ENCODE results near the gene SHISAL1. TPM values are rescaled to one million over a fixed set of nuclear protein-coding genes. Genes with fewer than 3 reads are reported as not detected.

Gene SHISAL1
- total RNA-seq, 4 donors from 2014 or later: 6.6 to 20.4 (median 12.4) TPM

GRCh38 chr22:44313385-44314006 is 745 bp upstream of the SHISAL1 start:
- TF ChIP-seq, protein P1, sequence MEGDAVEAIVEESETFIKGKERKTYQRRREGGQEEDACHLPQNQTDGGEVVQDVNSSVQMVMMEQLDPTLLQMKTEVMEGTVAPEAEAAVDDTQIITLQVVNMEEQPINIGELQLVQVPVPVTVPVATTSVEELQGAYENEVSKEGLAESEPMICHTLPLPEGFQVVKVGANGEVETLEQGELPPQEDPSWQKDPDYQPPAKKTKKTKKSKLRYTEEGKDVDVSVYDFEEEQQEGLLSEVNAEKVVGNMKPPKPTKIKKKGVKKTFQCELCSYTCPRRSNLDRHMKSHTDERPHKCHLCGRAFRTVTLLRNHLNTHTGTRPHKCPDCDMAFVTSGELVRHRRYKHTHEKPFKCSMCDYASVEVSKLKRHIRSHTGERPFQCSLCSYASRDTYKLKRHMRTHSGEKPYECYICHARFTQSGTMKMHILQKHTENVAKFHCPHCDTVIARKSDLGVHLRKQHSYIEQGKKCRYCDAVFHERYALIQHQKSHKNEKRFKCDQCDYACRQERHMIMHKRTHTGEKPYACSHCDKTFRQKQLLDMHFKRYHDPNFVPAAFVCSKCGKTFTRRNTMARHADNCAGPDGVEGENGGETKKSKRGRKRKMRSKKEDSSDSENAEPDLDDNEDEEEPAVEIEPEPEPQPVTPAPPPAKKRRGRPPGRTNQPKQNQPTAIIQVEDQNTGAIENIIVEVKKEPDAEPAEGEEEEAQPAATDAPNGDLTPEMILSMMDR (IDR thresholded peaks at IDR 0.05): no peak
- no peak for TF ChIP-seq EP300 (IDR thresholded peaks at IDR 0.05)
- no peak for TF ChIP-seq POLR2A (IDR thresholded peaks at IDR 0.05; ENCODE audit: low read depth)
- no peak for TF ChIP-seq POLR2AphosphoS5 (IDR thresholded peaks at IDR 0.05)
- peaks cover 5 to 66% (median 54%) of the 10 kb centered on the region in 4 donors for H3K4me1 ChIP-seq
- no peak for DNase-seq (ENCODE audit: extremely low spot score)
- peak overlapping the region; percentile 70 to 89 (median 82) for H3K27ac ChIP-seq (replicated peaks in 1 of 4)
- intact Hi-C loops (cut with DNase I): no loop called here
- H3K4me3 ChIP-seq: peak overlapping the region in 3 of 4 donors; percentile 9 to 33 (median 31)
- no peaks in the 10 kb centered on the region for H3K9me3 ChIP-seq
- H3K36me3 ChIP-seq: no peaks in the 10 kb centered on the region
- 69% methylated on average over 6 of the region's 16 CpGs for WGBS
- H3K27me3 ChIP-seq: no peaks in the 10 kb centered on the region

GRCh38 chr22:44311855-44312170 is 938 bp downstream of the SHISAL1 start:
- no peaks in the 10 kb centered on the region for H3K36me3 ChIP-seq
- no peak overlapping the region for H3K4me3 ChIP-seq
- H3K4me1 ChIP-seq: peaks cover 15 to 83% (median 71%) of the 10 kb centered on the region in 4 donors
- WGBS: 38% methylated on average over 3 of the region's 3 CpGs
- TF ChIP-seq EP300 (IDR thresholded peaks at IDR 0.05) (no peak), POLR2AphosphoS5 (IDR thresholded peaks at IDR 0.05) (peak; percentile 25 to 38), POLR2A (IDR thresholded peaks at IDR 0.05; ENCODE audit: low read depth) (no peak)
- TF ChIP-seq, protein P1 (IDR thresholded peaks at IDR 0.05): no peak
- H3K27me3 ChIP-seq: no peaks in the 10 kb centered on the region
- intact Hi-C loops (cut with DNase I): no loop called here
- DNase-seq (ENCODE audit: extremely low spot score): no peak
- H3K9me3 ChIP-seq: no peaks in the 10 kb centered on the region
- H3K27ac ChIP-seq (replicated peaks in 1 of 4): peak overlapping the region; percentile 79 to 89 (median 84)

- no peak for DNase-seq (ENCODE audit: extremely low spot score)
- peak overlapping the region; percentile 79 to 89 (median 84) for H3K27ac ChIP-seq (replicated peaks in 1 of 4)
- 76% methylated on average over 6 of the region's 10 CpGs for whole genome bisulfite sequencing
- peaks cover 15 to 86% (median 74%) of the 10 kb centered on the region in 4 donors for H3K4me1 ChIP-seq
- TF ChIP-seq EP300 (IDR thresholded peaks at IDR 0.05) (no peak), POLR2A (IDR thresholded peaks at IDR 0.05; ENCODE audit: low read depth) (no peak), POLR2AphosphoS5 (IDR thresholded peaks at IDR 0.05) (no peak)
- TF ChIP-seq, protein P1 (IDR thresholded peaks at IDR 0.05): no peak
- H3K36me3 ChIP-seq: no peaks in the 10 kb centered on the region
- intact Hi-C loops (cut with DNase I): no loop called here
- H3K27me3 ChIP-seq: no peaks in the 10 kb centered on the region
- no peak overlapping the region for H3K4me3 ChIP-seq
- no peaks in the 10 kb centered on the region for H3K9me3 ChIP-seq
These were observed 1.5 kb downstream of the SHISAL1 start for GRCh38 chr22:44311104-44311854.

DNA sequence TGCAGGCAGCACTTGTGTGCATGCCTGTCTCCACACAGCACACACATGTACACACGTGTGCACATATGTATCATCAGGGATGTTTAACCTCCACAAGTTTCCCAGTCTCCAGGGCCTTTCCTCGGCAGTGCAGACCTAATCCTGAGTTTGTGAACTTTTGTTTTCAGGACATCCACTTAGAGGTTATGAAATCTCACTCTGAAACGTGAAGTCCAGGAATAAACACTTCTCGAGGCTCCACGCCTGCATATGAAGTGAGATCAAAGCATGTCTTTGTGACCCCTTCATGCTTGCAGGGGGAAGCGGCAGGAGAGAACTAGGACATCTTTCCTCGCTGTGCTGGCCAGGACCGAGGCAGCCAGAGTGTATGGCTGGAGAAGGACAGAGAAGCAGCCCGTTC is 3.1 kb downstream of the SHISAL1 start:
- no peak for DNase-seq (ENCODE audit: extremely low spot score)
- 47% methylated on average over 9 of the region's 9 CpGs for WGBS
- no peaks in the 10 kb centered on the region for H3K9me3 ChIP-seq
- no peak overlapping the region for H3K4me3 ChIP-seq
- H3K27ac ChIP-seq (replicated peaks in 1 of 4): peak overlapping the region; percentile 79 to 89 (median 84)
- H3K4me1 ChIP-seq: peaks cover 15 to 96% (median 86%) of the 10 kb centered on the region in 4 donors
- no peaks in the 10 kb centered on the region for H3K27me3 ChIP-seq
- H3K36me3 ChIP-seq: no peaks in the 10 kb centered on the region
- intact Hi-C loops (cut with DNase I): no loop called here
- peak in 1 of 2 donors; percentile 55 for TF ChIP-seq POLR2AphosphoS5 (IDR thresholded peaks at IDR 0.05)
- TF ChIP-seq, protein P1 (IDR thresholded peaks at IDR 0.05): no peak
- TF ChIP-seq POLR2A (IDR thresholded peaks at IDR 0.05; ENCODE audit: low read depth): no peak
- TF ChIP-seq EP300 (IDR thresholded peaks at IDR 0.05): peak; percentile 23
